H1 (cell line): ENCODE measurements around the gene NTN5. TPM values are rescaled to one million over a fixed set of nuclear protein-coding genes. Genes with fewer than 3 reads are reported as not detected.
A peak's percentile ranks its signal among the peaks of the same experiment; 100 is the strongest.

Source experiments
- ATF3 ChIP-seq: IDR thresholded peaks from 2 replicates; pipeline ENCODE4 v1.6.1; 2011; ENCODE audit warnings: low read depth, mild to moderate bottlenecking, low read length; ENCODE audit not compliant: insufficient read depth
- CREB1 ChIP-seq: IDR thresholded peaks from 2 replicates; pipeline ENCODE4 v1.6.1; 2012; ENCODE audit warnings: inconsistent platforms
- EP300 ChIP-seq, 2 experiments: IDR thresholded peaks; 1 replicate in 1 of 2; 2 replicates in 1 of 2; pipeline ENCODE4 v1.6.1; 2011 to 2012; ENCODE audit warnings: low read depth in 2 of 2, low read length in 2 of 2, mild to moderate bottlenecking in 2 of 2, borderline replicate concordance in 1 of 2, inconsistent platforms in 1 of 2, moderate library complexity in 1 of 2
- JUND ChIP-seq: IDR thresholded peaks from 2 replicates; pipeline ENCODE4 v1.6.1; 2011; ENCODE audit warnings: mild to moderate bottlenecking, improper control_type of control experiment, low read length
- KDM4A ChIP-seq: IDR thresholded peaks from one replicate; pipeline ENCODE4 v1.7.1; 2012; ENCODE audit warnings: low read depth, mild to moderate bottlenecking, moderate library complexity, low read length, inconsistent platforms; ENCODE audit not compliant: severe bottlenecking
- KDM5A ChIP-seq: fragments of 200-600 bp; IDR thresholded peaks from 2 replicates; pipeline ENCODE4 v1.7.1; 2012; ENCODE audit warnings: mild to moderate bottlenecking, low read length, inconsistent platforms, mixed read lengths
- POLR2AphosphoS5 ChIP-seq: IDR thresholded peaks from 2 replicates; pipeline ENCODE4 v1.6.1; 2011; ENCODE audit warnings: low read depth, low read length
- RBBP5 ChIP-seq: IDR thresholded peaks from 2 replicates; pipeline ENCODE4 v1.7.1; 2012; ENCODE audit warnings: low read depth, mild to moderate bottlenecking, inconsistent platforms, low read length, moderate library complexity, borderline replicate concordance
- SIX5 ChIP-seq: IDR thresholded peaks from 2 replicates; pipeline ENCODE4 v1.6.1; 2011; ENCODE audit warnings: mild to moderate bottlenecking, low read depth, low read length
- SP2 ChIP-seq: IDR thresholded peaks from 2 replicates; pipeline ENCODE4 v1.6.1; 2012; ENCODE audit warnings: mild to moderate bottlenecking, low read length, inconsistent platforms
- SUZ12 ChIP-seq: fragments of 200-600 bp; sonication (generic); IDR thresholded peaks from 2 replicates; pipeline ENCODE4 v1.6.1; 2012; ENCODE audit warnings: mild to moderate bottlenecking, inconsistent platforms, low read length, moderate library complexity, mixed read lengths
- TAF7 ChIP-seq: optimal IDR thresholded peaks from 2 replicates; pipeline ENCODE3; 2011; ENCODE audit warnings: low read depth, mild to moderate bottlenecking, inconsistent platforms, low read length, moderate library complexity, borderline replicate concordance
- USF2 ChIP-seq: IDR thresholded peaks from 2 replicates; pipeline ENCODE4 v1.6.1; 2011; ENCODE audit warnings: low read length, improper control_type of control experiment
- polyA plus RNA-seq, 7 experiments: library from polyadenylated mRNA; depleted of rRNA in 3 of 7; stranded (reverse) in 5 of 7; unstranded in 2 of 7; fragments of >200 nt in 5 of 7; fragments of 200-250 nt in 2 of 7; gene quantifications; 1 replicate in 5 of 7; 2 replicates in 1 of 7; 4 replicates in 1 of 7; pipeline versions ENCODE4 v1.2.1 to v1.2.3, GENCODE V29; 2011 to 2013; ENCODE audit warnings: missing spikeins in 2 of 7, mixed read lengths in 2 of 7
- total RNA-seq: library from RNA; stranded (reverse); fragmentation: NEBNext Ultra II Directional; extraction: Animal tissue kit (Norgen Biotek cat#: 25700); gene quantifications from 2 replicates; pipeline ENCODE4 v1.2.1, GENCODE V29; 2021

Gene NTN5
- total and polyA plus RNA-seq, 2 of the 8 experiments (the other 6 are each of a cell fraction or from before 2014, with no cell fraction given), result 0.47 to 0.85 TPM

- TF ChIP-seq JUND (no peak), USF2 (no peak), EP300 (IDR thresholded peaks at IDR 0.05; ENCODE audit: borderline replicate concordance in 1 of 2, low read depth in 2 of 2, low read length in 2 of 2) (no peak), KDM4A (peak; percentile 61), SIX5 (no peak), POLR2AphosphoS5 (no peak), SP2 (peak; percentile 12; the same call in 1 of the 2 replicates), TAF7 (no peak), ATF3 (no peak), KDM5A (no peak), CREB1 (no peak), RBBP5 (peak; percentile 25; the same call in 1 of the 2 replicates), SUZ12 (peak; percentile 57; the same call in 1 of the 2 replicates)
These were observed 41.3 kb upstream of the NTN5 start (continued) for GRCh38 chr19:48713864-48714755.
